Activated CD4-positive, alpha-beta T cell treated with anti-CD3 and anti-CD28 coated beads, Interleukin-2, amount 50 U/mL, for 16 hours (primary cell): ENCODE data around the gene TNNT3.
"Not testable (repeated sequence)": the region's sequence is repeated elsewhere in the genome, so short reads cannot be mapped to it uniquely, and the experiment has no call there.

Experiments used
- DNase-seq: peaks from one replicate; pipeline ENCODE4 v3.0.0-alpha.2; 2020

Gene TNNT3

DNA sequence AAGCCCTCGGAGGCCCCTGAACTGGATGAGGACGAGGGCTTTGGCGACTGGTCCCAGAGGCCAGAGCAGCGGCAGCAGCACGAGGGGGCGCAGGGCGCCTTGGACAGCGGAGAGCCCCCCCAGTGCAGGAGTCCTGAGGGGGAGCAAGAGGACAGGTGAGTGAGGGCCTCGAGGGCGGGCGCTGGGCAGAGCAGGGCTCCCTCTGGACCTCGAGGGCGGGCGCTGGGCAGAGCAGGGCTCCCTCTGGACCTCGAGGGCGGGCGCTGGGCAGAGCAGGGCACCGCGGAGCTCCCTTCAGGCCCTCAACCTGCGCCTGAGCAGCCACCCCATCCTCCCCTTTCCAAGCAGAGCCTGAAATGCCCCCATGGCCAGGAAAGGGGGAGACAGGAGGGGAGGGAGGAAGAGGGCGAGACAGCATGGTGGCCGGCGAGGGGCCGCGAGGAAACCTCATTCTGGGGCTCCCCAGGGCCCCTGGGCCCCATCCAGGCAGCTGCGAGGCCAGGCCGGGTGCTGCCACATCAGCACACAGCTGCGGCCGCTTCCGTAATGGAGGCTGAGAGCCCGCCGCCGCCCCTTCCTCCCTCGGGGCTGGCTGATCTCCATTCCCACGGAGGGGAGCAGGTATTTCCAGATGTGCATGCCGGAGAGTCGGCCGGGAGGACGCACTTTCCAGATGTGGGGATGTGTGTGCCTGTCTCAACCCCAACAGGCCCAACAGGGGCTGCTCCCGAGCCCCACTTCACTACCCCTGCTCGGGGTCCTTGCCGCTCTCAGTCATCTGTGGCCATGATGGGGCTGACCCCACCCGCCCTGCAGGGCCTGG, 37.9 kb upstream of the TNNT3 start:
- DNase-seq, result no peak

DNA sequence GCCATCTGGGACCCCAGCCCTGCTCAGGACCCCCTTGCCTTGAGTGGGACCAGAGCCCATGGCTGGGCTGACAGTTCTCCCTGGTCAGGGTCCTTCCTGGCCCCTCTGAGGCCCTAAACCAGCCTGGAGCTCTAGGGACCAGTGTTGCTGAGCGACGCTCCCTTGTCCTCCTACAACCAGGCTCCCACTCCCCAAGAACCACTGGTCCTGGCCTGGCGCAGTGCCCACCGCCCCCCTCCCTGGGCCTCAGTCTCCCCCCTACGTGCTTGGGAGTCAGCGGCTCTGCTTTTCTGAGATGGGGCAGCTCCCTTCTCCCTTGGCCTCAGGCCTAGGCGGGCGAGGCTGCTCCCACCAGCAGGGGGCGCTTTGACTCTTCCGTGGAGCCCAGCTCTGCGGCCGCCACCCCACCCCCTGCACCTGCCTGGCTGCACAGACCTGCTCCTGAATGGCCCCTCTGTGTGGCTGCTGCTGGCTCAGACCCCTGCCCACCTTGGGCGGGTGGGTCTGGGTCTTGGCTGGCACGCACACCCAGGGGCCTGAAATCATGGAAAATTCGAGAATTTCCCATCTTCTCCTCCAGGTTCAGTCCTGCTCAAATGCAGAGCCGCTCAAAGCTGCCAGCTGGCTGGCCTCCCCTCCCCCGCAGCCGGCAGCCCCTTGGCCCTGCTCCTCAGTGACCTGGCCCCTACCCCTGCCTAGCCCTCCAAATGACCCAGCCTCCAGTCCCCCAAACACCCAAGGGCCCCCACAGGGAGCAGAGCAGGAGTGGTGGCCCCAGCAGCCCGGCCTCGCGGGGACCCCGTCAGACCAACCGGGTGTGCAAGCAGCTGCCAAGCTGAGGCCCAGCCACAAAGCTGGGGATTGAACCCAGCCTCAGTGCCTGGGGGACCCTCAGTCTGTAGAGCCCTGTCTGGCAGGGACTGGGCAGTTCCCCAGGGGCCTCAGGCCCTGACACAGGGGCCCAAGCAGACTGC, 37.0 kb upstream of the TNNT3 start:
- DNase-seq, result peak; percentile 82

DNA sequence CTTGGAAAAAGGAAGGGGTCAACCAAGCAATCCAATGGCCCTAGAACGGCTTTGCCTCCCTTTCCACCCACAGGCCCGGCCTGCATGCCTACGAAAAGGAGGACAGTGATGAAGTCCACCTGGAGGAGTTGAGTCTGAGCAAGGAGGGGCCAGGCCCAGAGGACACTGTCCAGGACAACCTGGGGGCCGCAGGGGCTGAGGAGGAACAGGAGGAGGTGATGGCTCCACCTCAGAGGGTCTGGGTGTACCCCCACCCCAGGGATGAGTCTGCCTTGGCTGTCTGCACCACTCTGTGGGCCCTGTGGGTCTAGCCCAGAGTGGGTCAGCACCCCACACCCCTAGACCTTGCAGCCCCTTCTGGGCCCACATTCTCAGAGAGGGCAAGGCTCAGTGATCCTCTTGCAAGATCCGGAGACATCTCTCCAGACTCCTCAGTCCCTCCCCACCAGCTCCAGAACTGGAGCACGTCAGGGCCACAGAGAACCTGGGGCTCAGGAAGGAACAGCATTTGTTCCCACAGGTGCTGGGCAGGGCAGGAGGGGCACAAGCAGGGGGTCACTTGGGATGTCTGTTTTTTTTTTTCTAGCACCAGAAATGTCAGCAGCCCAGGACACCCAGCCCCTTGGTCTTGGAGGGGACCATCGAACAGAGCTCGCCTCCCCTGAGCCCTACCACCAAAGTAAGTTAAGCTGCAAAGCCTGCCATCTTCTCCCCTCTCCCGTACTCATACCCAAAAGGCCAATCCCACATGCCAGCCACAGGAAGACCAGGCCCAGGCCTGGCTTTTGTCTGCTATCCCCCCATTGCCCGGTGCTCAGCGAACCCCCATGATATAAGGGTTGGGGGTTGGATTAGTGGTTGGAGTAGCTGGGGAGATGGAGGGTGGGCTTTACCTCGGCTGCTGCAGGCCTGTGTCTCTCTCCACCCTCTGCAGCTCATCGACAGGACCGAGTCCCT, 35.9 kb upstream of the TNNT3 start:
- no peak for DNase-seq

GRCh38 chr11:1884303-1884700, 35.2 kb upstream of the TNNT3 start:
- no peak for DNase-seq

DNA sequence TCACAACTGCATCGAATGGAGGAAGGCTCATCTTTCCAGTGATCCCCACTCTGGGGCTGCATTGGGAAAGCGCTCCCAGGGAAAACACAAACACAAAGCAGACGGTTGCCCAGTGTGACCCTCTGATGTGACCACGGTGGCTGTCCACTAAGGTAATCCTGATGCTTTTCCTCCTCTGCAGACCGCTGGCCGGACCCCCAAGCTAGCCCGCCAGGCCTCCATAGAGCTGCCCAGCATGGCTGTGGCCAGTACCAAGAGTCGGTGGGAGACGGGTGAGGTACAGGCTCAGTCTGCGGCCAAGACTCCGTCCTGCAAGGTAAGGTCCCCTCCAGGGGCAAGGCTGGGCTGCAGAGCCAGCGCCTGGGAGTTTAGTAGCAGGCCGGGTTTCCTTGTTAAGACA, 33.0 kb upstream of the TNNT3 start:
- DNase-seq, result not testable (repeated sequence)

GRCh38 chr11:1887451-1888346, 31.8 kb upstream of the TNNT3 start:
- DNase-seq, result no peak

GRCh38 chr11:1888347-1888753, 31.2 kb upstream of the TNNT3 start:
- no peak for DNase-seq

DNA sequence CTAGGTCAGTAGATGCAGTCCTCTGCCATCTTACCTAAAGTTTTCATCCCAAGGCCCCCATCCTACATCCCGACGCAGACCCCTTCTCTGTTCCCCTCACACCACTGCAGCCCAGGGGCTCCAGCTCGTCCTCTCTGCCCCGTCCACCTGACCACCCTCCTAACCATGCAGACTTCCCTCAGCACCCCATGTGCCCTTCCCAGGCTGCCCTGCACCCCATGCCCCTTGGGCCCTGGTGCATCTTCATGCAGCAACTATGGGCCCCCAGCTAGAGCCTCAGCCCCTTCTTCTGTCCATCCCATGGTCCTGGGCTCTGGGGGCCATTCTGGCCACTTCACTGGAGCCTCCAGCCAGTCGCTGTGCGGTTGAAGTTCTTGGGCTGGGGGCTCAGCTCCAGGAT, 30.7 kb upstream of the TNNT3 start:
- DNase-seq, result no peak

DNA sequence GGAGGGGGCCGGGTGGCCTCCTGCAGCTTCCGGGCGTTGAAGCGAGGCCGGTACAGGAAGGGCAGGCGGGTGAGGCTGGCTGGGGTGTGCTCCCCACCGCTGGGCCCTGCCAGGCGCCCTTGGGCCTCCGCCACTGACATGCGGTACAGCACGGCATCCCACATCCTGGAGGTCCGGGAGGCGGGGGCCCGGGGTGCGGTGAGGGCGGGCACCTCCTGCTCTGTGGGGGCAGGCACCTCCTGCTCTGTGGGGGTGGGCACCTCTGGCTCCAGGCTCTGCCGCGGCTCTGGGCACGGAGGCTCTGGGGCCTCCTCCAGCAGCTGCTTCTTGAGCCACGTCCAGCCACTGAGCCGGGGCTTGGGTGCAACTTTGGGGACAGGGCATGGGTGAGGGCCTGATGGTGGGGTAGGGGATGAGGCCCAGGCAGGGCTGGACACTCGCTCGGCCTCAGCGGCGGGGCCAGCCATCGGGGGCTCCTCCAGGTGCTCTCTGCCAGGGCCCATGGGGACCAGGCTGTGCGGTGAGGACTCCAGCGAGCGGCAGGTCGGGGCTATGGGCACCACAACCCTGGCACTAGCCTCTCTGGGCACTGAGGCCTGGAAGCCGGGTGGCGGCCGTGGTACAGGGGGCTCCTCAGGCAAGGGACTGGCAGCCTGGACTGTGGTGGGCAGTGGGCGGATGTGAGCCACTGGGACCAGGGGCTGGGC, 30.1 kb upstream of the TNNT3 start:
- DNase-seq, result peak; percentile 84

DNA sequence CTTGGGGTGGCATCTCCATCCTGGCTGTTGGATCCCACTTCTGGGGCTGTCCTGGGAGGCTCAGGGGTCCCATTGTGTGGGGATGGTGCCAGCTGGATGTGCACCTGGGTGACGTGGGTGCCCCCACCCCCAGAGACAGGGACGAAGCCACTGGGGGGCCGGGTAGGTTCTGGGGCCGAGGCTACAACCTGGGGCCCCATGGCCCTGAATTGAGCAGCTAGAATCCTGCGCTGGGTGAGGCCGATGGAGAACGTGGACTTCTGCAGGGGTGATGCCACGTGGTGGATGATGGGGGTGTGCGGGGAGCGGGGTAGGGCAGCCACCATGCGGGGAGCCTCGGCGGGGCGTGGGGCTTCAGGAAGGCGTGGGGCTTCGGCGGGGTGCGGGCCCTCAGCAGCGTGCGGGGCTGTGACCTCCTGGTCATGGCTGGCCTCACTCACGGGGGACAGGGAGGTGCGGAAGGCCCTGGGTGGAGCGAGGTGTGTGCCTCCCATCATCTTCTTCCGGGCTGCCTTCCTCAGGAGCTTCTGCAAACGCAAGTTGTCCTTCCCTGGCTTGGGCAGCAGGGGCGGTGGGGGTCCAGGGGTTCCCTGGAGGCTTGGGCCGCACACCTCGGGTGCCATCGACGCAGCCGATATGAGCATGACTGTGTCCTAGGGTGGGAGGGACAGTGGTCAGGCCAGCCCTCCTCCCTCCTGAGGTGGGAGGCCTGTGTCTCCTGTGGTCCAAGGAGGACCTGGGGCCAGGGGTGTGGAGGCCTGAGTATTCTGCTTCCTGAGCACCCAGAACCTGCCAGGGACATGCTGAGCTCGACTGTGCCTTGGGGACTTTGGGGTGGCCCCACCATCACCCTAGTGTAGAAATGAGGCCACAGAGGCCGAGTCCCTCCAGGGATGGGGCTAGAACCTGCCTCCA, 29.3 kb upstream of the TNNT3 start:
- peak; percentile 36 for DNase-seq

DNA sequence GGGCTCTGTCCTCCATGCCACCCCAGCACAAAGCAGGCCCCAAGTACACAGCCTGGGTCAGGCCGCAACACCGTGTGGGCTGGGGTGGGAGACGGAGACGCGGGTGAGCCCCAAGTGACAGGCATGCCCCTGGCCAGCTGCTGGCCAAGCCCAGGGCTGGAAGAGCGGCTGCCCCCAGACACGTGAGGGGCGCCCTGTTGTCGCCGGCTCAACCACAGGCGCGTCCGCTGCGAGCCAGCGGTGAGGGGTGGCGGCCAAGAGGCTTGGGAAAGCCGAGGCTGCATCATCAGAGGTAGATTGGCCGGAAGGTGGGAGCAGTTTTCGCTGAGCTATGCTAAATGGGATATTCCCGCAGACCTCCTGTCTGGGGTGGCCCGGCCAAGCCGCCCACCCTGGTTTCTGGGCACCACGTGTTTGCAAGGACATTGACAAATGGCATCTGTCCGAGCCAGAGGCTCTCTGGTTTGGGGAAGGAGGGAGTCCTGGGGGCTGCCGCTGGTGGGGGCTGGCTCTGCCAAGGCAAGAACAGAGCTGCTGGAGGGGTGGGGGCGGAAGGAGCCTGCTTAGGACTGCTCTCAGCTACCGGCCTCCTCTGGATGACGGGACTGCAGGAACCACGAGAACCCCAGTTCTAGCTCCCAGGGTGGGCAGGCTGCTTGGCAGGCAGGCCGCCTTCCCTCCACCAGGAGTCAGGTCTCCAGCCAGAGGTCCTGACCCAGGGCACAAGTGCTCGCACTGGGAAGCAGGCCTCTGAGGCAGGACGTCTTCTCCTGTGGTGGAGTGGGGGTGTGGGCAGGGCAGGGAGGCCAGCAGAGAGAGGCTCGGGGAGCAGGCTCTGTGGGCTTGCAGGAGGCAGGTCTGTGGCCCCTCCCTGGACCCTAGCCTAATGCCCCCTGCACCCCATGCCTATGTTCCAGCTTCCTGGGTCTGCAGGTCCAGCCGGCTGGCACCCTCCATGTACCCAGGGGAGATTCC, 28.4 kb upstream of the TNNT3 start:
- no peak for DNase-seq

- no peak for DNase-seq
These were observed 27.7 kb upstream of the TNNT3 start, which contains the start of gene PRR33 for GRCh38 chr11:1891831-1892115. Gene PRR33 (minus strand): TSS chr11:1891895. CDS start chr11:1890584, 1,311 bp downstream.

DNA sequence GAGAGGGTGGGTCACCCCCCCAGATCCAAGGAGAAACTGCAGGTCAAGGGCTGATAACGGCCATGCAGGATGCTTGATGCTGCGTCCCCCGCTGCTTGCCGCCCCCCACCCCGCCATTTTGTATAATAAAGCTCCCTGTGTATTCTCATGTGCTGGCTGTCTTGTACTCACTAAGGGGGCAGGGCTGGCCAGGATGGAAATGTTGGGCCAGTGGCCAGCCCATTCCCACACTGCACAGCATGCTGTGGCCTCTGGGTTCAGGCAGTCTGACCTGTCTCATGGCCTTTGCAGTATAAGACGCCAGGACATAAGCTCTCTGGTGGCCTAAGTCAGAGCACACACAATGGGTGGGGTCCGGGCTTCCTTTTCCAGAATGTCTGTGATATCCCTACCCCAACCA, 27.4 kb upstream of the TNNT3 start:
- DNase-seq, result no peak

GRCh38 chr11:1892558-1892957, 26.9 kb upstream of the TNNT3 start:
- no peak for DNase-seq

GRCh38 chr11:1893581-1894359, 25.7 kb upstream of the TNNT3 start:
- no peak for DNase-seq

GRCh38 chr11:1894759-1895158, 24.7 kb upstream of the TNNT3 start:
- DNase-seq, result no peak

DNA sequence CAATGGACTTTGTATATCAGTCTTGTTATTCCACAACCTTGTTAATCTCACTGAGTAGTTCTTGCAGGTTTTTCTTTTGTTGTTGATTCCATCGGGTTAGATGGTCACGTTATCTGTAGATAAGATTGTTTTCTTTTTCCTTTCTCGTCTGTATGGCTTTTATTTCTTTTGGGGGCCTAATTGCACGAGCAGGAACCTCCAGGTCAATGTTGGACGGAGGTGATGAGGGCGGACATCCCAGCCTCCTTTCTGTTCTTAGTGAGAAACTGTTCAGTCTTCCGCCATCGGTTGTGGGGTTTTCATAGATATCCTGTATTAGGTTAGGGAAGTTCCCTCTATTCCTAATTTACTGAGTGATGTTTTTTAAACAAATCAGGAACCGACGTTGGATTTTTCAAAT, 23.0 kb upstream of the TNNT3 start:
- DNase-seq, result no peak

DNA sequence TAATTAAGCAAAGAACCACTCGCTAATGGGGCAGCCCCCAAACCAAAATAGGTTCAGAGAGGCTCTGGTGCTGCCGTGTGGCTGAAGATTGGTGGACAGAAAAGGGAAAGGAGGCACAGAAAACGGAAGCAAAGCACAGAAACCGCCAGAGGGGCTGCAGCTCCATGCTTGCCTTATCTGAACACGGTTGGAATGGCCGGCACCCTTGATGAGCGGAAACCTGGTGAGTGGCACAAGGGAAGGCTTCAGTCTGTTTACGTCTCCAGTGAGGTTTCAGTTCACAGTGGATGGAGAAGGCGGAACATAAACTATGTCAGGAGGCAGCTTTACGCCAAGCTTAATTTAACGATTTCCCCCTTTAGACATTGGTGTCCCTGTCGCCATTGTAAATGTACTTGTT, 22.6 kb upstream of the TNNT3 start:
- DNase-seq, result no peak
